HG03175 (cell line): ENCODE results near the gene ZRANB1.

Experiments used
- ATAC-seq: cut with Tn5 transposase; IDR thresholded peaks from one replicate; pipeline ENCODE4 v1.9.1; 2021; ENCODE audit warnings: mild to moderate bottlenecking, moderate library complexity; ENCODE audit not compliant: unreplicated experiment

ZRANB1 gene

DNA sequence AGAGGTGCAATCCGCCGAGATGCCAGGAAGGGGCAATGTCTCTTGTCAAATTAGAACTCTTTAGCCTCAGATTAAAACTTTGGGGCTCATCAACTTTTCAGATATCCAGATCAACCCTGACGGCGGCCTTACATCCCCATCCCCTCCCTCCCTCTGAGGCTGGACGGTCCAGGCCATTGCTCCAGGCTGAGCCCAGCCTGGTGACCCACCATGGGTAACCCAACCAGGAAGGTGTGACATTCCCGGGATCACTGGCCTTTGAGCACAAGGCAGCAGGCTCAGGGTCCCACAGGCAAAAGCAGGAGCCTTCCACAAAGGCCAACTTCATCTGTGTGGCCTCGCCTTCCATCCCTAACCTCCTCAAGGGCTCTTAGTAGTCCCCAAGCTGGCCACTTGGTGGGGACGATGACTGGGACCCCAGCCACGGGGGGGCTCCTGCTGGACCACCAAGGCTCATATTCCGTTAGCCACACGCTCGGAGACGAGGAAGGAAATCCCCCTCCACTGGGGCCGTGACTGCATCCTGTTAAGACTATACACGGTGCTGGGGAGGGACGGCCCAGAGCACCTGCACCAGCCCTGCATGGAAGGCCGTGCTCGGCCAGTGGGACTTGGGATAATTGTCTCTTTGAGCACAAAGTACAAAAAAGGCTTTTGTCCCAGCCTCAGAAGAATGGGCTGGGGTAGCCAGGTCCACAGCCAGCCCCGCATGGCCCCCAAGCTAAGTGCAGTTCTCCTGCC lies 62.8 kb downstream of the ZRANB1 start:
- ATAC-seq, result no peak

DNA sequence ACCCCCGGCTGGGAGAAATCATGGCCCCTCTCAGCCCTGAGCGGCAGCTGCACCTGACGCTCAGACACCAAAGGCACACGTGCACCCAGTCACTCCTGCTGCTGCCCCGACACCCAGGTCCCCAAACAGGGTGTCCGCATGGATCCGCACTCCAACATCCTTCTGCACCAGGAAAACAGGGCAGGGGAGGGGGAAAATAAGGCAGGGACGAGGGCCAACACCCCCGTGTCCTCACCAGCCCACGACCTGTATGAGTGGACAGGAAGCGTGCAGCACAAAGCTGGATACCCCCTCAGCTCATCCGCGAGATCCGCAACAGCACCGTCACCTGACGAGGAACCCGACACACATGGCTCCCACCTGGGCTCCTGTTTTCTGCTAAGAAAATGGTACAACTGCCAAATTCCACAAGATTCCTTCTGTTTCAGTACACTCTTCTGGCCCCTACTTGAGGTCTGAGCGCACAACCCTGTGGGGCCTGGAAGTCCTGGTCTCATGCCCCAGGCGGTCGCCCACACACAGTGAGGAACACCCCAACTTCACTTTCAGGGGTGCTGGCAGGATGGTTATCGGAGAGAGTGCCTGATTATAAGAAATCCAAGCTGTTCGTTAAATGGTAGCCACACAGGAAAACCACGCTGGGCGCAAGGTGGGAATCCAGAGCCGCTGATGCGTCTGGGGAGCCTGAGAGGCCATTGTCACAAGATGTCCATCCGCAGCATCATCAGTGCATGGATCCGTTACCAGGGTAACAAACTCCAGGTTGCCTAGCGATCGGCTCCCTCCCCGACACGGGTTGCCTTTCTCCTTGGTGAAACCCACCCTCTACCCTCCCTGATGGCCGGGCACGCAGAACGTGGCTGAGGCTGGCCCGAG lies 63.6 kb downstream of the ZRANB1 start:
- ATAC-seq, result no peak

DNA sequence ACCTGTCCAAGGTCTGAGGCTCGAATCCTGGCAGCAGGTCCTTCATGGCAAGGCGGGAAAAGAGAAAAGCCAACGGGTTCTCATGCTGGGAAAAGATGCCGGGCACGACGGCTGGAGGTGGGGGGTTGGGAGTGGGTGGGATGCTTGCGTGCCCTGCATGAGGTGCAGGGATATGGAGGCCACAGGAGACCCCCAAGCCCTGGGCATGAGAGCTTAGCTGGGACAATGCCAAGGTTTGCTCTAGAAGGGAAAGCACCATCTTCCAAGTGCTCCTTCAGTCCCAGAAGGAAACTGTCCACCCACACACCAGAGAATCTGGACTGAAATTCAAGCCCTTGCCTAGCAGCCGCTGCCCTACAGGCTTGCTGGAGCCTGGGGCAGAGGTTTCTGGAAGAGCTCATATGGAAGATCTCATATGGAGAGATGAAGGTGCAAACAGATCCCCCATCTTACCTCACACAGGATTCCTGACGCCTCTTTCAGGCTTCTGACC lies 64.3 kb downstream of the ZRANB1 start:
- ATAC-seq, result no peak

DNA sequence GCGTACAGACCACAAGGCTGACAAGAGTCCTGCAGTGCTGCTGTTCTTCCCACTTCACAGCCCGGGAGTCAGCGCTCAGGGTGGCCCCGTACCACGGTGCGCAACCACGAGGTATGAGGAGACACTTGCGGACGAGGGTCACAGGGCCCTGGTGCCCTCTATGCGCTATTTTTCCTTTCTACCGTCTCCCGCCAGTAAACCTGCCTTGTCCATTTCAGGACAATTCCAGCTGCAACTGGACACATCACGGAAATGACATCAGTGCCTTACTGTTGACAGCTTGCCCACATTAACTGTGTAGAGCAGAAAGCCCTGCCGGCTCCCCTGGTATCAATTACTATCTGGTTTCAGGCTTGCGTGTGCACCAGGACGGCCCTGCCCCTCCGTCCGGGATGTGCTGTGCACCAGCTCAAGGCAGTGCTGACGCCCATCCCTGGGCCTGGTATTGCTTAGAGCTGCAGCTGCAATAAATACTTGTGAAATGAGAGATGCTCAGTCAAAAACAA lies 65.1 kb downstream of the ZRANB1 start:
- no peak for ATAC-seq

DNA sequence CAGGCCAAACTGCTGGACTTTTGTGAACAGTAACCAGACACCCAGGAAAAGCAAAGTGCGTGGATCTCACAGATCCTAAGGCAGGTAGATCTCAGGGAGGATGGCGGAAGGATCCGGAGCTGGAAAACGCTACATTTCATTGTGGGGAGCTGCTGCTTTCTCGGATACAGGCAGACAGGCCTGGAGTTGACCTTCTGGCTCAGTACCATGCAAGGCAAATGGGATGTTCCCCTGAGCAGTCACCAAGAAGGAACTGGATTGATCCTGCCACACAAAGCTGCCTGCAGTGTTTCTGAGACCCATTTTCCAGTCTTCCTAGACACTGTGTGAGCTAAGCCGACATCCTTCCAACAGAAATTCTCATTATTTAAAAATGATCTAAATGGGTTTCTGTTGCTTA lies 65.5 kb downstream of the ZRANB1 start:
- ATAC-seq, result no peak

DNA sequence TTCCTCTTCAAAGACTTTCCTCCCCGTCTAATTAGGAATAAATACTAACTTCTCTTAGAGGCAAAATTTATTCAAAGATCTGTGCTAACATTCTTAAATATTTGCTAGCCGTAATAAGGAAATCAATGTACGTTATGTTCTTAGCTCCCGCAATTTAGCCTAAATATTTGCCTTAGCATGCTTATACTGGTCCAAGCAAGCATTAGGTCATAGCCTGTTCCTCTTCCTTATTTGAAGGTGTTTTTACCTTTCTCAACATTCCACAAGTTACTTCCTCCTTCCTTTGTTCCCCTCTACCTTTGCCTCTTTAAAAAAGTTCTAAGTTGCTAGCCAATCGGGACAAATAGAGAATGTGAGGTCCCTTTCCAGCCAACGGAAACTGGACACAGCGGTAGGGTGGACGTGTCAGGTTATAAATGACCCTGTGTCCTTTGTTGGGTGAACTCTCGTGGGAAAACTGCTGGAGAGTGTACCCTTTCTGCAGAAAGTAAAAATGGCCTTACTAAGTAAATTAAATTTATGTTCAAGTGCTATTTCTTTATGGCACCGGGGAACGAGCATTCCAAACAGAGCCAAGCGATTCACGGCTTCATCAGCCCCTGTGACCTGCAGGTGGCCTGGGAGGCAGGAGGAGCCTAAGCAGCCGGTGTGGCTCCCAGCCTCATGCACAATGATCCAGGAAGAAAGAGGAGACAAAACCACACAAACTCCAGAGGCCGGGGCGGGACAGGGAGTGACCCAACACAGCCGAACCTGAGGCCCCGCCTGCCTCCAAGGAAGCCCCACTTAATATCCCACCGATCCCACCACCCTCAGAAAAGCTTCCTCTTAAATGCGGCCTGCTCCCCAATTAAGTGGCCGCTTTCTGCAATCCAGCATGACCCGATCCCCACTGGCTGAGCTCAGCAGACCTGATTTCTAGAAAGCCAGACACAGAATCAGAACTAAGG lies 67.0 kb downstream of the ZRANB1 start:
- no peak for ATAC-seq

DNA sequence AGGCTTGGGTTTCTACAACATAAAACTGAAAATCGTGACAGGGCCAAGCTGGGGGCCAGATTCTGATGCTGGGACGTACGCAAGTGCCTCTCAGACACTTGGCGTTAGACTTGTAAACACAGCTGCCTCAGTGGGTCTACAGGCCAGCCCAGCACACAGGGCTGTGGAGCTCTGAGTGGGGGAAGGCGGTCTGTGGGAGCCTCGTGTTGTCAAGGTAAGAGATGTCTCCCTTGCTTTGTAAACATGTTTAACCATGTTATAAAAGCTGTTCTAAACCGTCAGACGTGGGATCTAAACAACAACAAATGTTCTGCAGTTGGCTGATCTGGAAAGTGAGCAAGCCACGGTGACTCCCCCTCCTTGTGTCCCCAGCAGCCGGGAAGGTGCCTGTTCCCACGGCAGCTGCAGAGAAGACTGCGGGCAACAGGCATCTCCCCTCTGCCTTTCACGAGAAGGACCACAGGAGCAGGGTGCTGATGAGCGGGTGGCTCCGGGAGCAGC lies 67.8 kb downstream of the ZRANB1 start:
- no peak for ATAC-seq

DNA sequence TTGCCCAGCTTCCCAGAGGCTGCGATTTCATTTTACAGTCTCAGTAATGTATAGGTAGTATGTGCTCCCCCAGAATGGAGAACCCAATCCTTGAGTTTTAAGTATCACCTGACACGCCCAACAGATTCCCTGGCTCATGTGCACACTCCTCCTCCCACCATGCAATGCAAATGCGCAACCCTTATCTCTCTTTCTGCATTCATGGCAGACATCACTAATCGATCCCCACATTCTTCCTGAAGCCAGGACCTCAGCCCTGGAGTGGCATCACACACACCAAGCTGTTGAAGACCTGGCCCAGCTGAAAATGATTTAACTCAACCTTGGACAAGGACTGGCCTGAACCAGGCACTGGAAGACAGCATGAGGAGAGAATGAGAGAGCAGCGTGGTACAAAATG lies 68.4 kb downstream of the ZRANB1 start:
- no peak for ATAC-seq

DNA sequence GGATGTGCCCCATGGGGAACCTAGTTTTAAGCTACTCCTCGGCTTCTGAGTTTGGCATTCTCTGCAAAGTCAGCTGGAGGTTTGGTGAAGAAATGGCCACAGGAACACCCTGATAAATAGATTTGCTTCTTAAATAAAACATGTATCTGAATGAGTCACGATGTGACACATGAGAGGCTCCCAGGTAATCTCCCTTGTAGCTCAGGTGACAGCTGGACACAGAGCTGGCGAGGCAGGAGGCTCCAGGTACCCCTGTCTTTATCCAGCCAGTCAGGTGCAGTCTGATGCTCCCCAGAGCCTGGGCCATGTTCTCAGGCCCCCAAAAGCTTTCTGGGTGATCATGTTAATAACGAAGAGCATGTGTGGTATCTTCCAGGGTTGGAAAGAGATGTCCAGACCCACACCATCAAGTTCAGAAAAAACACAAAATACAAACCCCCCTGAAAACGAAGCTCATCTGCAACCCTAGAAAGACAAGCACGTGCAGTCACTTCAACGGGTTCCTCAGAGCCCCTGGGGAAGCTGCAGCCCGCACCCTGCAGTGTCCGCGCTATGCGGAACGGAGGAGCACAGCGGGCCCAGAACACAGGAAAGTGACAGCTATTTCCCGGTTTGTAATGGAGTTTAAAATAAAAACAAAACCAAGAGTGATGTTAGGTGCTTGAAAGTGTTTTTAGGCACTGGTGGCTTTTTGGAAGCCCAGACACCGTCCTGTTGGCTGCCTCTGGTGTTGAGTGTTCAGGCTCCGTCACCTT lies 69.4 kb downstream of the ZRANB1 start:
- no peak for ATAC-seq

DNA sequence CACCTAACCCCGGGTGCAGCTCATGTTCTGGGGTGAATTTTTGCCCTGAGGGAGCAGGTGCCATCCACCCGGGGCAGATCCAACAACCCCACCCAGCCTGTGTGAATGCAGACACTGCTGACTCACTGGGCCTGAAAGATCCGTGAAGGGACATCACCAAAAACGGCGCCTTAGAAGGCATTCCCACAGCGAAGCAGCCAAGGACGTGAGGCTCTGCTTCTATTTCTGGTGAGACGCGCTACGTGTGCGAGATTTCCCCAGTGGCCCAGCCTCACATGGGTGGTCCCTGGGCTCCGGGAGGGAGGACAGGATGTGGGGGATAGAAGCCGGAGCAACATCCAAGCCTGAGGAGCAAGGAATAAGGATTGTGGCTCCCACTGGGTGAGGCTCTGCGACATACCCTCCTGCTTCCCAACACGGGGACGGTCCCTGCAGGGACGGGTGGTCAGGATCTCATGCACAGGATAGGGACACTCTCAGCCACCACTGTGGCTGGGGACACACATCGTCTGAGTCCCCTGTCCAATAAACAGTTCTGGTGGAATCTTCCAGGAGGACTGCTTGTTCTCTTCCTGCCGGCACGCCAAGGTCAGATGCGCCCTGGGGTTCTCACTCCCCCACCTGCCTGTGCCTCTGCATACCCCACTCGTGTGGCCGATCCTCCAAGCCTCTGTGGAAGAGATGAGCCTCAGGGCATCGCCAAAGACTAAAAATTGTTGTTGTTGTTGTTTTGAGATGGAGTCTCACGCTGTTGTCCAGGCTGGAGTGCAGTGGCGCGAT lies 70.2 kb downstream of the ZRANB1 start:
- no peak for ATAC-seq

DNA sequence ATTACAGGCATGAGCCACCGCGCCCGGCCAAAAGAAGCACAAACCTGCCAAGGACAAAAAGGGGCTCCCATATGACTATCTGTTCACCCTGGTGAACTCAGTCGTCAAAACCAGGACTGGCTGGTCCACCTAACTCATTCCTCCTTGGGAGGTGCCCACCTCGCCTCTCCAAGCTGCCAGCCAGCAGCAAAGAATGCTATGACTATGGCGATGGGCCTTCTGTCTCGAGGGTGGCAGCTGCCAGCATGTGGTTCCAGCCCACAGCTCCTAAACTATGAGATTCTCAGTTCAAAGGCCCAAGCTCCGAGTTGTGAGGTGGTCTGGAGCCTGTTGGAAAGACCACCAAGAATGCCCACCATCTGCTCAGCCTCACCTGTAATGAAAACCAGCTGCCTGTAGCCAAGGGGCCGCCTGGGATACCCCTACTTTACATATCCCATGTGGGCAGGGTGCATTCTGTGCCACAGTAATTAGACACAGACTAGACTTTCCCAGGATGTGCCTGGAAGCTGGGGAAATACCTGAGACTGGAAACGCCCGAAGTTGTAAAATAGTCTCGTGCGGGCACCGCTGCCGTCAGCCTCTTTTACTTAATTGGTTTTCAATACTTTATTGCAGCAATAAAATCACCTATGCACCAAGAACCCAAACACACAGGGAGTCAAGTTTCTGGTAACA lies 71.1 kb downstream of the ZRANB1 start:
- ATAC-seq, result no peak

DNA sequence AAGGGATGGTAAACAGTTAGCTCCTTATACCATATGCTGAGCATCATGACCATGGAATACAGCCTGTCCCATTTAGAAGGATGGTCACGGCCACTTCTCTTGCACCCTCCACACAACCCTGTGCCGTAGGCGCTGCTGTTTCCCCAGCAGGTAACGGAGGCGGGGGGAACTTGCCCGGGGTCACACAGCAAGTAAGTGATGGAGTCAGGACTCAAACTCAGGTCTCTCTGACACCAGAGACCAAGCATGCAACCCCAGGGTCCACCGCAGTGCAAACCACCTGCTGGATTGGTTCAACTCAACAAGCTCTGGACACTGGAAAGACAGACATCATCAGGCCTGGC lies 71.6 kb downstream of the ZRANB1 start:
- no peak for ATAC-seq

DNA sequence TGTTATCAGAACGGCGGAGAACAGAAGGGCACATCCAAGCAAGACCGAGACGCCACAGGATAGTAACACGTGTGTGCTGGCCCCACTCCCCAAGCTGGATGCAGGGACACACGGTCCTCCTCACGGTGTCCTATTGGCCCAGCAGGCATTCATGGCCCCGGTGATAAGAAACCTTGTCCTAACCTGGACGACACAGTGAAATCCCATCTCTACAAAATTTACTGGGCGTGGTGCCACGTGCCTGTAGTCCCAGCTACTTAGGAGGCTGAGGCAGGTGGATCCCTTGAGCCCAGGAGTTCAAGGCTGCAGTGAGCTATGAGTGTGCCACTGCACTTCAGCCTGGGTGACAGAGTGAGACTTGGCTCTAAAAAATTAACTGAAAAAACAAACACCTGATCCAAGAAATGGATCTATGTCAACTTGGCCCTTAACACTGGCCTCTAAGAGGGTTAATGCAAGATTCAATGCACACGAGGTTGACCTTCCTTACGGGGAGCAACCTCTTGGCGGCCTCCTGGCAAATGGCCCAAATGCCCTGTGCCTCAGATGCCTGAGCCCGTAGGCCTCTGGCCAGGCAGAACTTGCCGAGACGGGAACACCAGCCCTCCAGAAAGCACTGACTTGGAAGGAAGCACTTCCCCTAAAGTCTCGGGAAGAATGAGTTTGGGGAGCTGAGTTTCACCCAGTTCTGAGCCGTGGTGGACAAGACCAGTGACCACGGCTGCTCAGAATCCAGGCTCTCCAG lies 72.3 kb downstream of the ZRANB1 start:
- ATAC-seq, result no peak

DNA sequence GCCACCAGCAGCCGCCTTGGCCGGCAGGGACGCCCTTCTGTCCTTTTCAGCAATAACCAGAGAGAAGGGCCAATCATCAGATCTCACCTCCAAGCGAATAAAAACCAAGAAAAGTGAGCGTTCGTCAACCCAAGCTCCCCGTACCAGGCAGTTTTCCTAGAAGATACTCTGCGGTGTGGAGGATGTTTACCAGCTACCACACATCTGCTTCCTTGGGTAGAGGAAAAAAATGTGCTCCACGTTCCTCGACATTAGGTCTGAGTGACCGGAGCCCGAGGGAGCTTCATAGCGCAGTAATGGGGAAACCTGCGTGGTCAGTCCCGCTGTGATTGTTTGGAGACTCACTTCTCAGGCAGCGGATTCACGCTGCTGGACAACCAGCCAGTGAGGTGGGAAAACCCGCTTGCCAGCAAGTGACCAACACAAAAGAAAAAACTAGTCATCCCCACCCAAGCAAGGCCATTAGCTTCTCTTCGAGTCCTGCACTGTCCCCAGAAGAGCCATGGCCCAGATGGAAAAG lies 73.0 kb downstream of the ZRANB1 start:
- no peak for ATAC-seq

DNA sequence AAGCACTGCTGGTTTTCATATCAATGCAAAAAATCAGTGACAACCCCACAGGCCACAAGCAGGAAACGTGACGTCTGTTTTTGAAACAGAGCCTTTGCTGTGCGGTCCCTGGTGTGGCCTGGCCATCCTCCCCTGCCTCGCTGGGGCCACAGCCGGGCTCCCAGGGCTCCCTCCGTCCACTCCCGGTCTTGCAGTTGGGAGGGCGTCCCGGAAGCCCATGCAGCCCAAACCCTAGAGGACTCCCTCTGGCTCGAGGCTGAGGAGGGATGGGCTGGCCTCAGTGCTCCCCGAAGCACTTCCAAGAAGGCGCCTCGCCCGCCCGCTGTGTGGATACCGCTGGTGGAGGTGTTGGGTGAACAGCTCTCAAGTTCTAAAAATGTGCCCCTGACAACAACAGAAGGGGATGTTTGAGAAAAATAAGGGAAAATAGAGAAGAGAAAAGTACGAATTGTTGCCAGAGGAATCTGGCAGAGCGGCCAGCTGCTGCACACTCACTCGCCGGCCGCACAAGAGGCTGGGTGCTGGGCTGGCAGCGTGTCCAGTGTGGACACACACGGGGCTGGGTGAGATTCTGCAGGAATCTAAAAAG lies 73.5 kb downstream of the ZRANB1 start:
- no peak for ATAC-seq

DNA sequence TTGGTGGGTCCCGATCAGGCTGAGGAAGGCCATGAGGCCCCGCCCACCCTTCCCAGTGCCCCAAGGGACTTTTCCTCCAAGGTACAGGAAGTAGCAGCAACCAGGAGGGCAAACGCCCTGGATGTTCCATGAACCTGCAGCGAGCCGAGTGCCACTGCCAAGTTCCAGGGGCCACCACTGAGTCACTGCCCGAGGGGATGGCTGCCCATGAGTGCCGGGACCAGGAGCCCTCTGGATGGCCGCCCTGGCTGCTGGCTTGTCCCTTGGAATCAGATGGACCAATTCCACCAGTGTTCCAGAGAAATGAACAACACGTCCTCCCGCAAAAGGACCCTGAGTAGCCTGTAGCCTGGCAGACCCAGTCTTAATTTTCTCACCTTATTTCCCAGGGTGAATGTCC lies 74.2 kb downstream of the ZRANB1 start:
- no peak for ATAC-seq

DNA sequence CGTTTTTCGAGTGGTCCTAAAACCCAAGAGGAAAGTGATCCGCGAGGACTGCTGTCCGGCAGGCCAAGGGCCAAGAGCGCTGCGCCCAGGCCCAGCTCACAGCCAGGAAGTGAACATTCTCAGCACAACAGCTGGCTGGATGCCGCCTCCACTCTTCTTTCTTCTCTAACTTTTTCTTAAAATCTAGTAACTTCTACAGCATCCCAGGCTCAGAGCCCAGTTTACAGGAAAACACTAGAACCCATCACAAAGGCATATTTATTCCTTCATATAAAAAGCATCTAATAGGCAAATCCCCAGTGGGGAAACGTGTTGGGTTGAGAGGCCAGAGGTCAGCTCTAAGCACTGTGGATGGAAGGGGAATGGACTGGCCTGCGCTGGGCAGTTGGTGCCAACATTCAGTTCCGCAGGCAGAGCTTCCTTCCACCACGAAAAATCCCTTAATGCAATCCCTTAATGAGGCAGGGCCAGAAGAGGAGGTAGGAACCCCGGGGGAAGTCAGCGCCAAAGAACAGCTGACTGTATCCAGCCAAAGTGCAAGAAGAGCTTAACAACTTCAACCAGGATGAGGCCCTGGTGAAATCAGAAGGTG lies 74.8 kb downstream of the ZRANB1 start:
- no peak for ATAC-seq
